IPS-18a (cell line): ENCODE measurements around the gene CCL13.
"Not testable (repeated sequence)": the region's sequence is repeated elsewhere in the genome, so short reads cannot be mapped to it uniquely, and the experiment has no call there.

Experiments
- H3K27ac ChIP-seq: one replicate; pipeline ENCODE4 v1.5.1; 2013; ENCODE audit warnings: low read length
- H3K27me3 ChIP-seq: one replicate; pipeline ENCODE4 v1.6.1; 2013; ENCODE audit warnings: mild to moderate bottlenecking, low read length; ENCODE audit not compliant: control insufficient read depth, insufficient read depth
- H3K36me3 ChIP-seq: one replicate; pipeline ENCODE4 v1.6.1; 2013; ENCODE audit warnings: low read depth, low read length; ENCODE audit not compliant: control insufficient read depth
- H3K4me1 ChIP-seq: one replicate; pipeline ENCODE4 v1.6.1; 2013; ENCODE audit warnings: low read depth, low read length; ENCODE audit not compliant: control insufficient read depth
- H3K4me3 ChIP-seq: one replicate; pipeline ENCODE4 v1.5.1; 2013; ENCODE audit warnings: low read length
- H3K9ac ChIP-seq: one replicate; pipeline ENCODE4 v1.6.1; 2013; ENCODE audit warnings: mild to moderate bottlenecking, low read length, moderate library complexity
- H3K9me3 ChIP-seq: one replicate; pipeline ENCODE4 v1.6.1; 2013; ENCODE audit warnings: low read depth, low read length; ENCODE audit not compliant: control insufficient read depth

Gene CCL13

GRCh38 chr17:34356194-34356593, at the start of gene CCL13:
TSS of gene CCL13 (plus strand) at chr17:34356480. CDS start at chr17:34356527, 47 bp downstream.
- H3K4me3 ChIP-seq = no peak within 1 kb of the TSS
- no peaks in the 10 kb centered on the region for H3K9me3 ChIP-seq
- H3K4me1 ChIP-seq = no peaks in the 10 kb centered on the region
- no peaks in the 10 kb centered on the region for H3K27me3 ChIP-seq
- no peak within 1 kb of the TSS for H3K9ac ChIP-seq
- H3K36me3 ChIP-seq = no peaks in the 10 kb centered on the region
- H3K27ac ChIP-seq = no peak within 1 kb of the TSS

- no peak overlapping the region for H3K27ac ChIP-seq
- H3K9me3 ChIP-seq = no peaks in the 10 kb centered on the region
- no peak overlapping the region for H3K4me3 ChIP-seq
- H3K27me3 ChIP-seq = no peaks in the 10 kb centered on the region
- H3K9ac ChIP-seq = no peak overlapping the region
- no peaks in the 10 kb centered on the region for H3K4me1 ChIP-seq
- no peaks in the 10 kb centered on the region for H3K36me3 ChIP-seq
These were observed 49.2 kb upstream of the CCL13 start for GRCh38 chr17:34307110-34307509.

GRCh38 chr17:34308371-34308770, 47.9 kb upstream of the CCL13 start:
- Histone ChIP-seq H3K9ac (no peak overlapping the region), H3K4me1 (no peaks in the 10 kb centered on the region), H3K36me3 (no peaks in the 10 kb centered on the region), H3K27ac (no peak overlapping the region), H3K4me3 (no peak overlapping the region), H3K27me3 (no peaks in the 10 kb centered on the region), H3K9me3 (no peaks in the 10 kb centered on the region)

GRCh38 chr17:34311291-34311690, 45.0 kb upstream of the CCL13 start:
- Histone ChIP-seq H3K4me1 (no peaks in the 10 kb centered on the region), H3K27me3 (no peaks in the 10 kb centered on the region), H3K9ac (no peak overlapping the region)

GRCh38 chr17:34312080-34312479, 44.2 kb upstream of the CCL13 start:
- Histone ChIP-seq H3K36me3 (no peaks in the 10 kb centered on the region), H3K9ac (no peak overlapping the region), H3K9me3 (no peaks in the 10 kb centered on the region), H3K4me3 (no peak overlapping the region), H3K27ac (no peak overlapping the region), H3K27me3 (no peaks in the 10 kb centered on the region), H3K4me1 (no peaks in the 10 kb centered on the region)

More at GRCh38 chr17:34311291-34311690, 45.0 kb upstream of the CCL13 start:
- Histone ChIP-seq H3K4me3 (no peak overlapping the region), H3K36me3 (no peaks in the 10 kb centered on the region), H3K27ac (no peak overlapping the region), H3K9me3 (no peaks in the 10 kb centered on the region)

- Histone ChIP-seq H3K9me3 (no peaks in the 10 kb centered on the region), H3K4me1 (no peaks in the 10 kb centered on the region)
These were observed 43.1 kb upstream of the CCL13 start for GRCh38 chr17:34313164-34313563.

GRCh38 chr17:34314279-34314678, 42.0 kb upstream of the CCL13 start:
- H3K4me3 ChIP-seq = no peak overlapping the region
- H3K4me1 ChIP-seq = no peaks in the 10 kb centered on the region

More at GRCh38 chr17:34313164-34313563, 43.1 kb upstream of the CCL13 start:
- H3K4me3 ChIP-seq = no peak overlapping the region
- no peaks in the 10 kb centered on the region for H3K27me3 ChIP-seq
- no peak overlapping the region for H3K9ac ChIP-seq
- no peaks in the 10 kb centered on the region for H3K36me3 ChIP-seq
- no peak overlapping the region for H3K27ac ChIP-seq

GRCh38 chr17:34318474-34318873, 37.8 kb upstream of the CCL13 start:
- Histone ChIP-seq H3K4me1 (no peaks in the 10 kb centered on the region), H3K4me3 (no peak overlapping the region), H3K27me3 (no peaks in the 10 kb centered on the region), H3K36me3 (no peaks in the 10 kb centered on the region), H3K27ac (no peak overlapping the region), H3K9me3 (no peaks in the 10 kb centered on the region), H3K9ac (no peak overlapping the region)

More at GRCh38 chr17:34314279-34314678, 42.0 kb upstream of the CCL13 start:
- Histone ChIP-seq H3K27me3 (no peaks in the 10 kb centered on the region), H3K9ac (no peak overlapping the region), H3K9me3 (no peaks in the 10 kb centered on the region), H3K27ac (no peak overlapping the region), H3K36me3 (no peaks in the 10 kb centered on the region)

GRCh38 chr17:34319039-34319483, 37.2 kb upstream of the CCL13 start, which contains the start of gene CCL8:
TSS of gene CCL8 (plus strand) at chr17:34319435. CDS start at chr17:34319502, 67 bp downstream.
- H3K36me3 ChIP-seq = no peaks in the 10 kb centered on the region
- H3K27me3 ChIP-seq = no peaks in the 10 kb centered on the region
- no peak within 1 kb of the TSS for H3K27ac ChIP-seq
- H3K9me3 ChIP-seq = no peaks in the 10 kb centered on the region
- H3K4me1 ChIP-seq = no peaks in the 10 kb centered on the region
- H3K9ac ChIP-seq = no peak within 1 kb of the TSS
- no peak within 1 kb of the TSS for H3K4me3 ChIP-seq

- Histone ChIP-seq H3K36me3 (no peaks in the 10 kb centered on the region), H3K4me1 (no peaks in the 10 kb centered on the region)
These were observed 34.3 kb upstream of the CCL13 start for GRCh38 chr17:34321964-34322363.

GRCh38 chr17:34327580-34327979, 28.7 kb upstream of the CCL13 start:
- H3K4me1 ChIP-seq, H3K27me3 ChIP-seq, H3K4me3 ChIP-seq, H3K36me3 ChIP-seq, H3K27ac ChIP-seq, H3K9me3 ChIP-seq, H3K9ac ChIP-seq: not testable (repeated sequence)

More at GRCh38 chr17:34321964-34322363, 34.3 kb upstream of the CCL13 start:
- no peaks in the 10 kb centered on the region for H3K9me3 ChIP-seq
- no peaks in the 10 kb centered on the region for H3K27me3 ChIP-seq
- H3K4me3 ChIP-seq = no peak overlapping the region
- no peak overlapping the region for H3K27ac ChIP-seq
- no peak overlapping the region for H3K9ac ChIP-seq

GRCh38 chr17:34337701-34338100, 18.6 kb upstream of the CCL13 start:
- Histone ChIP-seq H3K4me3 (no peak overlapping the region), H3K27ac (no peak overlapping the region), H3K36me3 (no peaks in the 10 kb centered on the region), H3K27me3 (no peaks in the 10 kb centered on the region), H3K9me3 (no peaks in the 10 kb centered on the region), H3K4me1 (no peaks in the 10 kb centered on the region), H3K9ac (no peak overlapping the region)
